Endodermal cell (in vitro differentiated cells): Measurements from ENCODE around the gene KDM7A. TPM values are rescaled to one million over a fixed set of nuclear protein-coding genes. Genes with fewer than 3 reads are reported as not detected.

Experiments used
- DNase-seq: peaks from one replicate; pipeline ENCODE4 v3.0.0-alpha.2; 2017
- H3K27ac ChIP-seq: 2 replicates; pipeline ENCODE4 v1.5.1; 2013; ENCODE audit warnings: mild to moderate bottlenecking, low read depth, low read length, moderate library complexity
- H3K27me3 ChIP-seq: 2 replicates; pipeline ENCODE4 v1.6.1; 2013; ENCODE audit warnings: mild to moderate bottlenecking, low read length, moderate library complexity; ENCODE audit not compliant: insufficient read depth, control insufficient read depth, poor library complexity, severe bottlenecking
- H3K36me3 ChIP-seq: 2 replicates; pipeline ENCODE4 v1.7.0; 2013; ENCODE audit warnings: mild to moderate bottlenecking, low read length, moderate library complexity; ENCODE audit not compliant: control insufficient read depth, insufficient read depth
- H3K4me1 ChIP-seq: one replicate; pipeline ENCODE4 v1.7.0; 2013; ENCODE audit warnings: low read length; ENCODE audit not compliant: control insufficient read depth, insufficient read depth
- H3K4me3 ChIP-seq: 2 replicates; pipeline ENCODE4 v1.5.1; 2013; ENCODE audit warnings: mild to moderate bottlenecking, low read length, moderate library complexity
- H3K9ac ChIP-seq: 2 replicates; pipeline ENCODE4 v1.6.1; 2013; ENCODE audit warnings: mild to moderate bottlenecking, low read length, moderate library complexity; ENCODE audit not compliant: poor library complexity, severe bottlenecking; ENCODE audit errors: extremely low read depth
- H3K9me3 ChIP-seq: 2 replicates; pipeline ENCODE4 v1.6.1; 2013; ENCODE audit warnings: mild to moderate bottlenecking, low read length, moderate library complexity; ENCODE audit not compliant: control insufficient read depth
- H3K27ac Mint-ChIP-seq: 2 replicates; pipeline ENCODE4 v1.8.0; 2020; ENCODE audit warnings: mixed read lengths
- H3K27me3 Mint-ChIP-seq: 2 replicates; pipeline ENCODE4 v1.8.0; 2021; ENCODE audit warnings: mild to moderate bottlenecking, mixed read lengths; ENCODE audit not compliant: insufficient read depth
- H3K36me3 Mint-ChIP-seq: 2 replicates; pipeline ENCODE4 v1.8.0; 2020; ENCODE audit warnings: low read depth, mixed read lengths
- H3K4me1 Mint-ChIP-seq: 2 replicates; pipeline ENCODE4 v1.8.0; 2020; ENCODE audit warnings: mixed read lengths
- H3K4me3 Mint-ChIP-seq: 2 replicates; pipeline ENCODE4 v1.8.0; 2020; ENCODE audit warnings: mild to moderate bottlenecking, moderate library complexity, mixed read lengths
- H3K9me3 Mint-ChIP-seq: 2 replicates; pipeline ENCODE4 v1.8.0; 2020; ENCODE audit warnings: mild to moderate bottlenecking, mixed read lengths
- WGBS, 2 experiments: methylation state at CpG; one replicate each; pipeline versions ENCODE4 v1.1.5 to v1.1.7; 2013; ENCODE audit warnings: missing lambda C conversion rate in 2 of 2, mixed read lengths in 1 of 2; ENCODE audit not compliant: insufficient coverage in 1 of 2, insufficient read length in 1 of 2; 5-methylcytosine and 5-hydroxymethylcytosine counted together
- total RNA-seq, 2 donors: library from RNA; stranded (reverse); fragmentation: NEBNext Ultra II Directional in 1 of 2; extraction: Animal tissue kit (Norgen Biotek cat#: 25700) in 1 of 2; gene quantifications; 2 replicates in 1 of 2; 3 replicates in 1 of 2; pipeline ENCODE4 v1.2.1, GENCODE V29; 2021
- TF ChIP-seq, protein P1 (sequence below): fragments of 200-600 bp; sonication (generic); conservative IDR thresholded peaks from 2 replicates; pipeline ENCODE4 v1.5.0; 2021; ENCODE audit warnings: antibody characterized with exemption, mild to moderate bottlenecking

The KDM7A gene
- total RNA-seq, 2 donors from 2014 or later = 22.9 to 24.5 TPM

DNA sequence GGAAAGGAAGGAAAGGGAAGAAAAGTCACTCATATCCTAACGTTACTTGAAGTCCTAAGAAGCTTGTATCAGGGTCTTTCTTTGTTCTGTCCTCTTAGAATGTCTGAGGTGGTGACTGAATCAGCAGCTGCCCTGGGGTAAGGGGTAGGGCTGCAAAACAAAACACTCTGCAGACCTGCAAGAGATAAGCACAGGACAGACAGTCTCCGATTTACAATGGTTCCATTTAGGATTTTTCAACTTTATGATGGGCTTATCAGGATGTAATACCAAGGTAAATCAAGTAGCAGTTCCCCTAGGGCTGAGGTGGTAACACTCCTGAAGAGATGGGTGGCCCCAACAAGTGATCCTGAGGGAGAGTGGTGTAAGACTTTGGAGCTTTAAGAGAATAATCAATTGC is 16.5 kb downstream of the KDM7A start:
- Histone ChIP-seq H3K9ac (no peak overlapping the region), H3K27ac (no peak overlapping the region), H3K27me3 (no peaks in the 10 kb centered on the region), H3K36me3 (no peaks in the 10 kb centered on the region), H3K4me3 (peak overlapping the region; percentile 26), H3K4me1 (peaks cover 11% of the 10 kb centered on the region), H3K9me3 (no peaks in the 10 kb centered on the region)
- H3K4me1 Mint-ChIP-seq = peaks cover 58% of the 10 kb centered on the region
- DNase-seq = peak; percentile 71
- H3K27me3 Mint-ChIP-seq = no peaks in the 10 kb centered on the region
- TF ChIP-seq, protein P1, sequence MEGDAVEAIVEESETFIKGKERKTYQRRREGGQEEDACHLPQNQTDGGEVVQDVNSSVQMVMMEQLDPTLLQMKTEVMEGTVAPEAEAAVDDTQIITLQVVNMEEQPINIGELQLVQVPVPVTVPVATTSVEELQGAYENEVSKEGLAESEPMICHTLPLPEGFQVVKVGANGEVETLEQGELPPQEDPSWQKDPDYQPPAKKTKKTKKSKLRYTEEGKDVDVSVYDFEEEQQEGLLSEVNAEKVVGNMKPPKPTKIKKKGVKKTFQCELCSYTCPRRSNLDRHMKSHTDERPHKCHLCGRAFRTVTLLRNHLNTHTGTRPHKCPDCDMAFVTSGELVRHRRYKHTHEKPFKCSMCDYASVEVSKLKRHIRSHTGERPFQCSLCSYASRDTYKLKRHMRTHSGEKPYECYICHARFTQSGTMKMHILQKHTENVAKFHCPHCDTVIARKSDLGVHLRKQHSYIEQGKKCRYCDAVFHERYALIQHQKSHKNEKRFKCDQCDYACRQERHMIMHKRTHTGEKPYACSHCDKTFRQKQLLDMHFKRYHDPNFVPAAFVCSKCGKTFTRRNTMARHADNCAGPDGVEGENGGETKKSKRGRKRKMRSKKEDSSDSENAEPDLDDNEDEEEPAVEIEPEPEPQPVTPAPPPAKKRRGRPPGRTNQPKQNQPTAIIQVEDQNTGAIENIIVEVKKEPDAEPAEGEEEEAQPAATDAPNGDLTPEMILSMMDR = no peak
- H3K9me3 Mint-ChIP-seq = peaks cover 2% of the 10 kb centered on the region
- H3K27ac Mint-ChIP-seq = peak overlapping the region; percentile 88
- H3K4me3 Mint-ChIP-seq = peak overlapping the region; percentile 34
- 0 to 18% methylated on average over 1 to 2 of the region's 2 CpGs for WGBS, 2 experiments
- peaks cover 7% of the 10 kb centered on the region for H3K36me3 Mint-ChIP-seq

DNA sequence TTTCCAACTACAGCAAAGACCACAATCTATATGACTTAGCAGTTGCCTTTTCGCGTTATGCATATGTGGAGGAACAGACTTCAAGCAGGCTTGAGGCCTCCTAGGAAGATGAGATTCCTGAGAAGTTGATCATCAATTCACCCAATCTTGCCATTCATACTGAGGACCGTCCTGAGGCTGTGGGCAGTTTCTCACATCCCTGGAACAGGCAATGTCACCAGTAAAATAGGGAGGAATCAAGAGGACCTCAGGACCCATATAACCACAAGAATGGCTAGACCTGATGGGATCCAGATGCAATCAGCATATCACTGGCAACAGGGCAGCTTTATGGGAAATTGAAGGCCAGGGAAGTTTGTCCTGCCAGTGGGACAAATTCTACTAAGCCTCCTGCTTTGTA is 17.3 kb downstream of the KDM7A start:
- Histone ChIP-seq H3K4me3 (no peak overlapping the region), H3K27me3 (no peaks in the 10 kb centered on the region), H3K4me1 (peaks cover 11% of the 10 kb centered on the region), H3K27ac (no peak overlapping the region), H3K36me3 (no peaks in the 10 kb centered on the region), H3K9ac (no peak overlapping the region), H3K9me3 (no peaks in the 10 kb centered on the region)
- WGBS, 2 experiments = 92% methylated on average over 3 of the region's 3 CpGs; no CpG with 5 or more reads in 1 of the 2 experiments
- TF ChIP-seq, protein P1 = no peak
- H3K4me1 Mint-ChIP-seq = peaks cover 57% of the 10 kb centered on the region
- DNase-seq = no peak
- H3K4me3 Mint-ChIP-seq = no peak overlapping the region
- no peaks in the 10 kb centered on the region for H3K27me3 Mint-ChIP-seq
- peaks cover 7% of the 10 kb centered on the region for H3K36me3 Mint-ChIP-seq
- peak overlapping the region; percentile 70 for H3K27ac Mint-ChIP-seq
- peaks cover 2% of the 10 kb centered on the region for H3K9me3 Mint-ChIP-seq

DNA sequence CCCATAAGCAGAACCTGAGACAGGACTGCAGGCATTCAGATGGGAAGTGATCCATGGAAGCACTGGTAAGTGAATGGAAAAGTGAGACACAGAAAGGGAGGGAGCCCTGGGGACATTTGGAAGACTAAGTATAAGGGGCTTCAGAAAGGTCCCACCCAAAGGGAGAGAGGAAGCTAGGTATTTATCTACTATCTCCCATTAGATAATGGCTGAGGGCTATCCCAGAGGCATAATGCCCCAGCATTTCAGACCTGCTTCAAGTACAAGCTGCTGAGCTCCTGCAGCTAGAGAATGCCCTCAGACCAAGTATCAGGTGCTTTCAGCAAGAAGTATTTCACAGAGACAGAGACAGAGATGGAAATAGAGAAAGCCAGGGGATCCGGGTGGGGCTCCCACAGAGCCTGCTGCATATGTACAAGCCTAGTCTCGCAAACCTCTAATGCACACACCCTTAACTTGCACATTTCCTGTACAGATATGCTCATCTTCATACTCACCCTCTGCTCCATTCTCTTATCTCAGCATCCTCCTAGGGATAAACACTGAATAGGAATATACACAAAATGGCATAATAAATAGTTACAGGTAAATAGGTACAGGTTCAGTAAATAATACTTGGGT is 20.2 kb downstream of the KDM7A start:
- no peaks in the 10 kb centered on the region for H3K36me3 ChIP-seq
- whole genome bisulfite sequencing, 2 experiments = 87 to 100% methylated on average over 2 of the region's 2 CpGs
- H3K27me3 ChIP-seq = no peaks in the 10 kb centered on the region
- H3K4me1 ChIP-seq = peaks cover 11% of the 10 kb centered on the region
- no peaks in the 10 kb centered on the region for H3K9me3 ChIP-seq
- H3K4me3 Mint-ChIP-seq = no peak overlapping the region
- TF ChIP-seq, protein P1 = no peak
- no peaks in the 10 kb centered on the region for H3K27me3 Mint-ChIP-seq
- peaks cover 14% of the 10 kb centered on the region for H3K36me3 Mint-ChIP-seq
- peaks cover 53% of the 10 kb centered on the region for H3K4me1 Mint-ChIP-seq
- H3K9me3 Mint-ChIP-seq = no peaks in the 10 kb centered on the region
- peak; percentile 53 for DNase-seq
- no peak overlapping the region for H3K27ac ChIP-seq
- no peak overlapping the region for H3K27ac Mint-ChIP-seq
- H3K4me3 ChIP-seq = peak overlapping the region; percentile 42
- no peak overlapping the region for H3K9ac ChIP-seq
